ENCODE data around the gene DUSP10.

DUSP10 gene

GRCh38 chr1:221683681-221684080, 58.2 kb downstream of the DUSP10 start:
- no peak overlapping the region for H3K27ac ChIP-seq (ENCODE audit: low read depth, low read length, poor library complexity, severe bottlenecking)
- H3K4me3 ChIP-seq (ENCODE audit: low read depth, low read length, poor library complexity, severe bottlenecking) = no peak overlapping the region
- no peaks in the 10 kb centered on the region for H3K79me2 ChIP-seq (ENCODE audit: insufficient read depth, low read length)
- H3K4me2 ChIP-seq (ENCODE audit: low read length) = no peak overlapping the region
- H3K9ac ChIP-seq (ENCODE audit: low read length) = no peak overlapping the region
- peaks cover 4% of the 10 kb centered on the region; the same call in 1 of the 2 replicates for H3K9me3 ChIP-seq (ENCODE audit: low read length)
- no peaks in the 10 kb centered on the region for H3K27me3 ChIP-seq (ENCODE audit: insufficient read depth, low read length)
- H2AFZ ChIP-seq (ENCODE audit: low read length) = no peak overlapping the region
- H3K36me3 ChIP-seq (ENCODE audit: insufficient read depth, low read length) = no peaks in the 10 kb centered on the region
- TF ChIP-seq EZH2 (IDR thresholded peaks at IDR 0.05; ENCODE audit: borderline replicate concordance, low read length) (no peak), CTCF (IDR thresholded peaks at IDR 0.05; ENCODE audit: low read length) (no peak)
- H3F3A ChIP-seq (ENCODE audit: insufficient read depth, low read length) = no peaks in the 10 kb centered on the region
- H3K4me1 ChIP-seq (ENCODE audit: insufficient read depth, low read length, severe bottlenecking) = no peaks in the 10 kb centered on the region
- no peaks in the 10 kb centered on the region for H3K9me2 ChIP-seq (ENCODE audit: low read depth, low read length)
- H4K20me1 ChIP-seq (ENCODE audit: insufficient read depth, low read length) = no peaks in the 10 kb centered on the region

GRCh38 chr1:221680085-221680484, 61.8 kb downstream of the DUSP10 start:
- H3K4me2 ChIP-seq (ENCODE audit: low read length) = no peak overlapping the region
- H4K20me1 ChIP-seq (ENCODE audit: insufficient read depth, low read length) = no peaks in the 10 kb centered on the region
- H3K9ac ChIP-seq (ENCODE audit: low read length) = no peak overlapping the region
- H3K9me2 ChIP-seq (ENCODE audit: low read depth, low read length) = no peaks in the 10 kb centered on the region
- H3K79me2 ChIP-seq (ENCODE audit: insufficient read depth, low read length) = no peaks in the 10 kb centered on the region
- H2AFZ ChIP-seq (ENCODE audit: low read length) = no peak overlapping the region
- peaks cover 4% of the 10 kb centered on the region; the same call in 1 of the 2 replicates for H3K9me3 ChIP-seq (ENCODE audit: low read length)
- H3K27me3 ChIP-seq (ENCODE audit: insufficient read depth, low read length) = no peaks in the 10 kb centered on the region
- no peaks in the 10 kb centered on the region for H3K4me1 ChIP-seq (ENCODE audit: insufficient read depth, low read length, severe bottlenecking)
- no peak for TF ChIP-seq EZH2 (IDR thresholded peaks at IDR 0.05; ENCODE audit: borderline replicate concordance, low read length)
- no peak for TF ChIP-seq CTCF (IDR thresholded peaks at IDR 0.05; ENCODE audit: low read length)
- H3K27ac ChIP-seq (ENCODE audit: low read depth, low read length, poor library complexity, severe bottlenecking) = no peak overlapping the region
- H3K36me3 ChIP-seq (ENCODE audit: insufficient read depth, low read length) = no peaks in the 10 kb centered on the region
- no peak overlapping the region for H3K4me3 ChIP-seq (ENCODE audit: low read depth, low read length, poor library complexity, severe bottlenecking)
- H3F3A ChIP-seq (ENCODE audit: insufficient read depth, low read length) = no peaks in the 10 kb centered on the region

- TF ChIP-seq EZH2 (IDR thresholded peaks at IDR 0.05; ENCODE audit: borderline replicate concordance, low read length) (no peak), CTCF (IDR thresholded peaks at IDR 0.05; ENCODE audit: low read length) (no peak)
- Histone ChIP-seq H2AFZ (ENCODE audit: low read length) (no peak overlapping the region), H3K27ac (ENCODE audit: low read depth, low read length, poor library complexity, severe bottlenecking) (no peak overlapping the region), H3K9me3 (ENCODE audit: low read length) (peaks cover 4% of the 10 kb centered on the region; the same call in 1 of the 2 replicates), H3K27me3 (ENCODE audit: insufficient read depth, low read length) (no peaks in the 10 kb centered on the region), H4K20me1 (ENCODE audit: insufficient read depth, low read length) (no peaks in the 10 kb centered on the region), H3K9me2 (ENCODE audit: low read depth, low read length) (no peaks in the 10 kb centered on the region), H3K4me3 (ENCODE audit: low read depth, low read length, poor library complexity, severe bottlenecking) (no peak overlapping the region), H3K9ac (ENCODE audit: low read length) (no peak overlapping the region), H3K79me2 (ENCODE audit: insufficient read depth, low read length) (no peaks in the 10 kb centered on the region), H3K4me2 (ENCODE audit: low read length) (no peak overlapping the region), H3F3A (ENCODE audit: insufficient read depth, low read length) (no peaks in the 10 kb centered on the region), H3K4me1 (ENCODE audit: insufficient read depth, low read length, severe bottlenecking) (no peaks in the 10 kb centered on the region), H3K36me3 (ENCODE audit: insufficient read depth, low read length) (no peaks in the 10 kb centered on the region)
Observed at GRCh38 chr1:221678014-221678413, 63.9 kb downstream of the DUSP10 start.

Data from OCI-LY1 (cell line).